HepG2 (cell line): ENCODE results near the gene ZNF563. TPM values are rescaled to one million over a fixed set of nuclear protein-coding genes. Genes with fewer than 3 reads are reported as not detected.
A peak's percentile ranks its signal among the peaks of the same experiment; 100 is the strongest.

ENCODE experiments used
- ATF1 ChIP-seq: IDR thresholded peaks from 2 replicates; pipeline ENCODE4 v1.6.1; 2016; ENCODE audit warnings: mild to moderate bottlenecking, control low read depth
- BCL6 ChIP-seq: IDR thresholded peaks from 2 replicates; pipeline ENCODE4 v1.6.1; 2016; ENCODE audit warnings: missing genetic modification reagents, missing compliant biosample characterization
- FOXK2 ChIP-seq: fragments of 450-650 bp; IDR thresholded peaks from 2 replicates; pipeline ENCODE4 v1.6.1; 2016
- GABPA ChIP-seq, 2 experiments: IDR thresholded peaks; 2 replicates each; pipeline ENCODE4 v1.6.1; 2011 to 2016; ENCODE audit warnings: low read depth in 2 of 2, low read length in 1 of 2, missing biosample characterization in 1 of 2, missing genetic modification characterization in 1 of 2
- GABPB1 ChIP-seq: IDR thresholded peaks from 2 replicates; pipeline ENCODE4 v1.6.1; 2016; ENCODE audit warnings: mild to moderate bottlenecking, missing genetic modification reagents, moderate library complexity, missing compliant biosample characterization
- HDAC1 ChIP-seq: sonication (generic); formaldehyde crosslinking; IDR thresholded peaks from 2 replicates; pipeline ENCODE4 v1.5.1; 2020; ENCODE audit warnings: mild to moderate bottlenecking, missing genetic modification reagents
- ISL2 ChIP-seq: sonication (generic); formaldehyde crosslinking; IDR thresholded peaks from 2 replicates; pipeline ENCODE4 v1.5.0; 2020; ENCODE audit warnings: missing genetic modification reagents
- JARID2 ChIP-seq: sonication (generic); formaldehyde crosslinking; IDR thresholded peaks from 2 replicates; pipeline ENCODE4 v1.8.1; 2023; ENCODE audit warnings: missing genetic modification reagents, inconsistent platforms; ENCODE audit not compliant: insufficient replicate concordance
- MIXL1 ChIP-seq: IDR thresholded peaks from 2 replicates; pipeline ENCODE4 v1.6.1; 2016
- MTA1 ChIP-seq: sonication (generic); formaldehyde crosslinking; IDR thresholded peaks from 2 replicates; pipeline ENCODE4 v1.4.0; 2020; ENCODE audit warnings: missing genetic modification reagents, mild to moderate bottlenecking, borderline replicate concordance
- POLR2G ChIP-seq: fragments of 200-400 bp; formaldehyde crosslinking; IDR thresholded peaks from 2 replicates; pipeline ENCODE4 v1.6.1; 2018; ENCODE audit warnings: mild to moderate bottlenecking, low read depth, low read length, moderate library complexity
- SP4 ChIP-seq: sonication (generic); formaldehyde crosslinking; IDR thresholded peaks from 2 replicates; pipeline ENCODE4 v1.8.1; 2023; ENCODE audit warnings: mild to moderate bottlenecking, missing genetic modification reagents
- ZNF136 ChIP-seq: sonication (generic); formaldehyde crosslinking; IDR thresholded peaks from 2 replicates; pipeline ENCODE4 v1.8.1; 2022; ENCODE audit warnings: low read depth, mild to moderate bottlenecking, moderate library complexity, missing genetic modification reagents
- ZNF225 ChIP-seq: sonication (generic); formaldehyde crosslinking; IDR thresholded peaks from 2 replicates; pipeline ENCODE4 v1.4.0; 2020; ENCODE audit warnings: mild to moderate bottlenecking, missing genetic modification reagents
- ZNF264 ChIP-seq: sonication (generic); formaldehyde crosslinking; IDR thresholded peaks from 2 replicates; pipeline ENCODE4 v1.4.0; 2020; ENCODE audit warnings: missing genetic modification reagents
- ZNF3 ChIP-seq: IDR thresholded peaks from 2 replicates; pipeline ENCODE4 v1.7.0; 2017; ENCODE audit warnings: inconsistent platforms
- ZNF331 ChIP-seq: sonication (generic); formaldehyde crosslinking; IDR thresholded peaks from 2 replicates; pipeline ENCODE4 v1.4.0; 2020; ENCODE audit warnings: missing genetic modification reagents
- ZNF430 ChIP-seq: sonication (generic); formaldehyde crosslinking; IDR thresholded peaks from 2 replicates; pipeline ENCODE4 v1.9.0; 2021; ENCODE audit warnings: mild to moderate bottlenecking, missing genetic modification reagents
- ZNF431 ChIP-seq: sonication (generic); formaldehyde crosslinking; IDR thresholded peaks from 2 replicates; pipeline ENCODE4 v1.9.0; 2022; ENCODE audit warnings: missing genetic modification reagents, low read depth, mild to moderate bottlenecking, borderline replicate concordance
- ZNF510 ChIP-seq: sonication (generic); formaldehyde crosslinking; IDR thresholded peaks from 2 replicates; pipeline ENCODE4 v1.4.0; 2020; ENCODE audit warnings: low read depth, mild to moderate bottlenecking, missing genetic modification reagents
- ZNF772 ChIP-seq: sonication (generic); formaldehyde crosslinking; IDR thresholded peaks from 2 replicates; pipeline ENCODE4 v1.5.0; 2020; ENCODE audit warnings: mild to moderate bottlenecking, missing genetic modification reagents
- ZNF775 ChIP-seq: sonication (generic); formaldehyde crosslinking; IDR thresholded peaks from 2 replicates; pipeline ENCODE4 v1.4.0; 2020; ENCODE audit warnings: missing genetic modification reagents, mild to moderate bottlenecking, moderate library complexity, borderline replicate concordance
- ZNF790 ChIP-seq: sonication (generic); formaldehyde crosslinking; IDR thresholded peaks from 2 replicates; pipeline ENCODE4 v1.8.0; 2022; ENCODE audit warnings: missing genetic modification reagents, mild to moderate bottlenecking, borderline replicate concordance
- ZNF839 ChIP-seq: sonication (generic); formaldehyde crosslinking; IDR thresholded peaks from 2 replicates; pipeline ENCODE4 v1.4.0; 2020; ENCODE audit warnings: missing genetic modification reagents, mild to moderate bottlenecking, borderline replicate concordance
- polyA plus RNA-seq, 8 experiments: library from polyadenylated mRNA; depleted of rRNA in 3 of 8; stranded (reverse) in 7 of 8; unstranded in 1 of 8; fragments of >200 nt; fragmentation: Illumina TruSeq in 4 of 8; extraction: Trizol in 4 of 8; gene quantifications; 2 replicates each; pipeline versions ENCODE4 v1.2.1 to v1.2.3, GENCODE V29; 2011 to 2016; ENCODE audit warnings: low read depth in 4 of 8, missing spikeins in 1 of 8, mixed read lengths in 1 of 8; ENCODE audit not compliant: insufficient read depth in 1 of 8
- total RNA-seq, 5 experiments: library from RNA; depleted of rRNA; stranded (reverse); fragments of >200 nt; fragmentation: Illumina TruSeq; extraction: Trizol; gene quantifications; 2 replicates each; pipeline ENCODE4 v1.2.3, GENCODE V29; 2016; ENCODE audit warnings: low read depth in 1 of 5
- TF ChIP-seq, protein P1 (sequence below): sonication (generic); formaldehyde crosslinking; IDR thresholded peaks from 2 replicates; pipeline ENCODE4 v1.4.0; 2020; ENCODE audit warnings: missing genetic modification reagents
- TF ChIP-seq, protein P2 (sequence below): sonication (generic); formaldehyde crosslinking; IDR thresholded peaks from 2 replicates; pipeline ENCODE4 v1.4.0; 2020; ENCODE audit warnings: missing genetic modification reagents, mild to moderate bottlenecking, borderline replicate concordance

ZNF563 gene
- total and polyA plus RNA-seq, 2 of the 13 experiments (the other 11 are each of a cell fraction or from before 2014, with no cell fraction given), result 7.5 to 19.5 TPM

- TF ChIP-seq ZNF225 (no peak; the same call in 1 of the 2 replicates), ZNF136 (CRISPR knock-in tag) (peak; percentile 30; the same call in 1 of the 2 replicates), ZNF430 (no peak; the same call in 1 of the 2 replicates), ZNF772 (no peak; the same call in 1 of the 2 replicates), SP4 (CRISPR knock-in tag) (peak; percentile 93), ISL2 (no peak; the same call in 1 of the 2 replicates), ZNF264 (CRISPR knock-in tag) (peak; percentile 35; the same call in 1 of the 2 replicates), ZNF775 (CRISPR knock-in tag) (no peak), ZNF510 (CRISPR knock-in tag) (0 out of 2 replicates have a peak, but pooled peaks have one; percentile 41), FOXK2 (no peak), ZNF331 (CRISPR knock-in tag) (peak; percentile 56; the same call in 1 of the 2 replicates), ZNF839 (CRISPR knock-in tag) (no peak), MIXL1 (CRISPR knock-in tag) (peak; percentile 49; the same call in 1 of the 2 replicates), ZNF790 (0 out of 2 replicates have a peak, but pooled peaks have one; percentile 4), BCL6 (CRISPR knock-in tag) (0 out of 2 replicates have a peak, but pooled peaks have one; percentile 8), ZNF3 (no peak), ZNF431 (CRISPR knock-in tag) (no peak), GABPB1 (CRISPR knock-in tag) (peak; percentile 60), POLR2G (peak; percentile 90), GABPA (IDR thresholded peaks at IDR 0.05; ENCODE audit: low read depth, low read length) (peak; percentile 49), GABPA (CRISPR knock-in tag; IDR thresholded peaks at IDR 0.05; ENCODE audit: low read depth) (peak; percentile 89), ATF1 (CRISPR knock-in tag) (no peak), MTA1 (CRISPR knock-in tag) (no peak), HDAC1 (CRISPR knock-in tag) (peak; percentile 52), JARID2 (CRISPR knock-in tag) (no peak)
- TF ChIP-seq, protein P1, sequence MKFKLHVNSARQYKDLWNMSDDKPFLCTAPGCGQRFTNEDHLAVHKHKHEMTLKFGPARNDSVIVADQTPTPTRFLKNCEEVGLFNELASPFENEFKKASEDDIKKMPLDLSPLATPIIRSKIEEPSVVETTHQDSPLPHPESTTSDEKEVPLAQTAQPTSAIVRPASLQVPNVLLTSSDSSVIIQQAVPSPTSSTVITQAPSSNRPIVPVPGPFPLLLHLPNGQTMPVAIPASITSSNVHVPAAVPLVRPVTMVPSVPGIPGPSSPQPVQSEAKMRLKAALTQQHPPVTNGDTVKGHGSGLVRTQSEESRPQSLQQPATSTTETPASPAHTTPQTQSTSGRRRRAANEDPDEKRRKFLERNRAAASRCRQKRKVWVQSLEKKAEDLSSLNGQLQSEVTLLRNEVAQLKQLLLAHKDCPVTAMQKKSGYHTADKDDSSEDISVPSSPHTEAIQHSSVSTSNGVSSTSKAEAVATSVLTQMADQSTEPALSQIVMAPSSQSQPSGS (CRISPR knock-in tag), result 0 out of 2 replicates have a peak, but pooled peaks have one; percentile 46
- TF ChIP-seq, protein P2, sequence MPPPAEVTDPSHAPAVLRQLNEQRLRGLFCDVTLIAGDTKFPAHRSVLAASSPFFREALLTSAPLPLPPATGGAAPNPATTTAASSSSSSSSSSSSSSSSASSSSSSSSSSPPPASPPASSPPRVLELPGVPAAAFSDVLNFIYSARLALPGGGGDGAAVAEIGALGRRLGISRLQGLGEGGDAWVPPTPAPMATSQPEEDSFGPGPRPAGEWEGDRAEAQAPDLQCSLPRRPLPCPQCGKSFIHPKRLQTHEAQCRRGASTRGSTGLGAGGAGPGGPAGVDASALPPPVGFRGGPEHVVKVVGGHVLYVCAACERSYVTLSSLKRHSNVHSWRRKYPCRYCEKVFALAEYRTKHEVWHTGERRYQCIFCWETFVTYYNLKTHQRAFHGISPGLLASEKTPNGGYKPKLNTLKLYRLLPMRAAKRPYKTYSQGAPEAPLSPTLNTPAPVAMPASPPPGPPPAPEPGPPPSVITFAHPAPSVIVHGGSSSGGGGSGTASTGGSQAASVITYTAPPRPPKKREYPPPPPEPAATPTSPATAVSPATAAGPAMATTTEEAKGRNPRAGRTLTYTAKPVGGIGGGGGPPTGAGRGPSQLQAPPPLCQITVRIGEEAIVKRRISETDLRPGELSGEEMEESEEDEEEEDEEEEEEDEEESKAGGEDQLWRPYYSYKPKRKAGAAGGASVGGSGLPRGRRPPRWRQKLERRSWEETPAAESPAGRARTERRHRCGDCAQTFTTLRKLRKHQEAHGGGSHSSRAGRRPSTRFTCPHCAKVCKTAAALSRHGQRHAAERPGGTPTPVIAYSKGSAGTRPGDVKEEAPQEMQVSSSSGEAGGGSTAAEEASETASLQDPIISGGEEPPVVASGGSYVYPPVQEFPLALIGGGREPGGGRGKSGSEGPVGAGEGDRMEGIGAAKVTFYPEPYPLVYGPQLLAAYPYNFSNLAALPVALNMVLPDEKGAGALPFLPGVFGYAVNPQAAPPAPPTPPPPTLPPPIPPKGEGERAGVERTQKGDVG (CRISPR knock-in tag), result no peak
These were observed 32.1 kb upstream of the ZNF563 start, which contains the start of gene ZNF442 (continued) for GRCh38 chr19:12365236-12366162.
